Endometrial microvascular endothelial cells (primary cell): ENCODE measurements around the gene ZPBP2. TPM values are rescaled to one million over a fixed set of nuclear protein-coding genes. Genes with fewer than 3 reads are reported as not detected.

Experiments
- total RNA-seq: library from RNA; depleted of rRNA; stranded (reverse); fragments of >200 nt; gene quantifications from one replicate; pipeline ENCODE4 v1.2.3, GENCODE V29; 2015; ENCODE audit errors: inconsistent ontology term

ZPBP2 gene
- total RNA-seq, 1 donor from 2014 or later: not detected

Other genes with a start within 250 kb of the ZPBP2 start
- gene PPP1R1B, start 241.2 kb upstream of the ZPBP2 start, total RNA-seq: not detected
- gene STARD3, start 231.1 kb upstream of the ZPBP2 start, total RNA-seq: 52.8 TPM
- 0.93 TPM for gene TCAP, start 202.9 kb upstream of the ZPBP2 start, total RNA-seq
- not detected for gene PNMT, start 199.7 kb upstream of the ZPBP2 start, total RNA-seq
- 7.4 TPM for gene PGAP3, start 180.1 kb upstream of the ZPBP2 start, total RNA-seq
- gene ERBB2, start 168.1 kb upstream of the ZPBP2 start, total RNA-seq: 35.4 TPM
- 80.7 TPM for gene MIEN1, start 137.7 kb upstream of the ZPBP2 start, total RNA-seq
- not detected for gene GRB7, start 130.3 kb upstream of the ZPBP2 start, total RNA-seq
- not detected for gene IKZF3, start 3.9 kb upstream of the ZPBP2 start, total RNA-seq
- 0.19 TPM for gene GSDMB, start 50.4 kb downstream of the ZPBP2 start, total RNA-seq
- gene ORMDL3, start 59.4 kb downstream of the ZPBP2 start, total RNA-seq: 13.8 TPM
- gene LRRC3C, start 59.5 kb downstream of the ZPBP2 start, total RNA-seq: not detected
- not detected for gene GSDMA, start 94.8 kb downstream of the ZPBP2 start, total RNA-seq
- gene PSMD3, start 112.6 kb downstream of the ZPBP2 start, total RNA-seq: 212 TPM
- 25.4 TPM for gene CSF3, start 147.2 kb downstream of the ZPBP2 start, total RNA-seq
- gene MED24, start 186.2 kb downstream of the ZPBP2 start, total RNA-seq: 135 TPM
- gene THRA, start 194.8 kb downstream of the ZPBP2 start, total RNA-seq: 17.8 TPM
- gene NR1D1, start 232.4 kb downstream of the ZPBP2 start, total RNA-seq: 2.2 TPM